WI38 (cell line): ENCODE results near the gene UMAD1.

Experiments
- H3K4me3 ChIP-seq: 2 replicates; pipeline ENCODE4 v1.5.1; 2011; ENCODE audit warnings: low read depth, mild to moderate bottlenecking, control low read depth, low read length
- TF ChIP-seq, protein P1 (sequence below): IDR thresholded peaks from 2 replicates; pipeline ENCODE4 v1.5.1; 2012; ENCODE audit warnings: low read depth, mild to moderate bottlenecking, control low read depth, low read length

Gene UMAD1

DNA sequence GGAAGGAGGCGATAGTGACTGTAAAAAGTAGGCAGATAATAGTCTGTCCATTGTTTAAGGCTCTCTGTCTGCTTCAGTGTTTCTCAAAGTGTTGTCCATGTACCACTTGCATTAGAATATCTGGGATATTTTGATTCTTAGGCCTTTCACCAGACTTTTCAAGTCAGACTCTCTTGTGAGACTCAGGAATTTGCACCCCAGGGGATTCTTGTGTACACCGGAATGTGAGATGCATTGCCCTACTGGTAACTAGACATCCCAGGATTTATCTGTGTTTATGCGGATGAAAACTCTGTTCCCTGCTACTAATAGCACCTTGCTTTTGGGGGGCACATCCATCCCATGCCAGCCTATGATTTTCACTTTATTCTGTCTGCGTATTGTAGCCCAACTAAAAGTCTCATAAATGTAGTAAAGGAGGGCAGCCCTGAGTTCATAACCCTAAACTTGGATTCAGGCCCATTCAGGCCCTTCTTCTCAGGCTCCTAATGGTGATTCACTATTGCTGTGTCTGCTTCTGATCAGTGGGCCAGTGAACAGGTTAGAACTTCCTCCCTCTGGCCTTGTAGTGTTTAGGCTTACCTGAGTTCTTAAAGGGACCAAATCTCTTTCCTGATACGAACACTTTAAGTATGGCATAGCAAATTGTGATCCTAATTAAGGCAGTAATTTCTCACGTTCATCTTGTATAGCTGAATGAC lies 149.6 kb downstream of the UMAD1 start:
- H3K4me3 ChIP-seq: no peak overlapping the region
- TF ChIP-seq, protein P1, sequence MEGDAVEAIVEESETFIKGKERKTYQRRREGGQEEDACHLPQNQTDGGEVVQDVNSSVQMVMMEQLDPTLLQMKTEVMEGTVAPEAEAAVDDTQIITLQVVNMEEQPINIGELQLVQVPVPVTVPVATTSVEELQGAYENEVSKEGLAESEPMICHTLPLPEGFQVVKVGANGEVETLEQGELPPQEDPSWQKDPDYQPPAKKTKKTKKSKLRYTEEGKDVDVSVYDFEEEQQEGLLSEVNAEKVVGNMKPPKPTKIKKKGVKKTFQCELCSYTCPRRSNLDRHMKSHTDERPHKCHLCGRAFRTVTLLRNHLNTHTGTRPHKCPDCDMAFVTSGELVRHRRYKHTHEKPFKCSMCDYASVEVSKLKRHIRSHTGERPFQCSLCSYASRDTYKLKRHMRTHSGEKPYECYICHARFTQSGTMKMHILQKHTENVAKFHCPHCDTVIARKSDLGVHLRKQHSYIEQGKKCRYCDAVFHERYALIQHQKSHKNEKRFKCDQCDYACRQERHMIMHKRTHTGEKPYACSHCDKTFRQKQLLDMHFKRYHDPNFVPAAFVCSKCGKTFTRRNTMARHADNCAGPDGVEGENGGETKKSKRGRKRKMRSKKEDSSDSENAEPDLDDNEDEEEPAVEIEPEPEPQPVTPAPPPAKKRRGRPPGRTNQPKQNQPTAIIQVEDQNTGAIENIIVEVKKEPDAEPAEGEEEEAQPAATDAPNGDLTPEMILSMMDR: no peak

DNA sequence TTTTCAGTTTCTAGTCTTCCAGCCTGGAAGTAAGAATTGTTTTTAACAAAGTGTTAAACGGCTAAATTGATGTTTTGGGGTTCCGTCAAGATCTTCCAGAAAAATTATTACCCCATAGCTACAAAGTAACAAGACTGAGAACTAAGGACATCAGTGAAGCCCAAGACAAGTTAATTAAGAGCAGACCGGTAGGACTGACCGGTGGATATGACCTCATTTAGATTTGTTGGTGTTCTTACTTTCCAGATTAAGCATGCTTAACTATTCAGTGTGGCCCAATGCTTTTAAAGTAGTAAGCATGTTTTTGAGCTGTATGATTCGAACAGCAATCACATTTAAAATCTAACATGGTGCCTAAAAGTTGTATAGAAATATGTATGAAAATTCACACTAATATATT lies 151.0 kb downstream of the UMAD1 start:
- H3K4me3 ChIP-seq: no peak overlapping the region
- TF ChIP-seq, protein P1: no peak

- TF ChIP-seq, protein P1: no peak
- H3K4me3 ChIP-seq: no peak overlapping the region
Measured at GRCh38 chr7:7792056-7792455, 151.5 kb downstream of the UMAD1 start.

DNA sequence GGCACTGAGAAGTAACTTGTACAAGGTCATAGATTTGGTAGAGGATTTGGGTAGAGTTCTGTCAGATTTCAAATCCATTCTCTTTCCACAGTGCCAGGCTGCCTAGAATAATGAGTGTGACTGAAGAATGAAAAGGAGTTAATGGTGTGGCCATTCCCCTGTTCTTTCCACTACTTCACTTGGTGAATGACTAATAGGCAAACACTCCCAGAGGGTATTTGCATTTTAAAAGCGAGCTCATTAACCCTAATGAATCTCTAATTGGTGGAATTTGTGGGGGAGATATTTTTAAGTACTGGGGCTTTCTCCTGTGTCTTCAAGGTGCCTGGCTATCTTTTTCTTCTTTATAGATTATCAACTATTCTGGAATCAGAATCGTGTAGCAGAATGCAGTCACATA lies 152.7 kb downstream of the UMAD1 start:
- H3K4me3 ChIP-seq: no peak overlapping the region
- TF ChIP-seq, protein P1: no peak

DNA sequence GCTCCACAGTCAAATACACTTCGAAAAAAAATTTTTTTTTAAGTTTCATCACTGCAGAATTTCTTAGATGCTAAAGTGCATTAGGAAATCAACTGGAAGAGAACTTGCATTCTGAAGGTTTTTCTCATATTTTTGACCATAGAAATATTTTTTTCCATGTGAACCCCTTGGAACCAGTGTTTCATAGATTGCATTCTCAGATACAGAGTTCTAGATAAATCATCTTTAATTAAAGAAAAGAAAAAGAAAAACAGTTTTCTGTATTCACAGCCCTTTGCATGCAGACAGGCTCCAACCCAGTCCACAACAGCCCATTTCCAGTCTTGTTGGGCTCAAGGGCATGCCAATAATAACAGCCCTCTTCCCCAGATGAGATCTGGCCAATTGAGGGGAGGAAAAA lies 153.4 kb downstream of the UMAD1 start:
- TF ChIP-seq, protein P1: no peak
- no peak overlapping the region for H3K4me3 ChIP-seq

DNA sequence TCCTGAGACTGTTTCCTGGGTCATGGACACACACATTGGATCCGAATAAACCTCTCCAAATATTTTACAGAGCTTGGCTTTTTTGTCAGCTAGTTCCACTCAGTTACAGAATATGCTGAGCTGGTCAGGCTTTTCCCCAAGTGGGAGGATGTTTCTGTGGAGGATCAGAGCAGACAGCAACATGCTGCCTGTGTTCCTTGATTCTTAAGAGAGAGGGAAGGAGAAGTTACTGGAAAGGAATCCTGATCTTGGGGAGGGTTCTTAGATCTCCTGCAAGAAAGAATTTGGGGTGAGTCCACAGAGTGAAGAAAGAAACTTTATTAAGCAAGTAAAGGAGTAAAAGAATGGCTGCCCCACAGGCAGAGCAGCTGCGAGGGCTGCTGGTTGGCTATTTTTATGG lies 154.7 kb downstream of the UMAD1 start:
- TF ChIP-seq, protein P1: no peak
- H3K4me3 ChIP-seq: no peak overlapping the region

DNA sequence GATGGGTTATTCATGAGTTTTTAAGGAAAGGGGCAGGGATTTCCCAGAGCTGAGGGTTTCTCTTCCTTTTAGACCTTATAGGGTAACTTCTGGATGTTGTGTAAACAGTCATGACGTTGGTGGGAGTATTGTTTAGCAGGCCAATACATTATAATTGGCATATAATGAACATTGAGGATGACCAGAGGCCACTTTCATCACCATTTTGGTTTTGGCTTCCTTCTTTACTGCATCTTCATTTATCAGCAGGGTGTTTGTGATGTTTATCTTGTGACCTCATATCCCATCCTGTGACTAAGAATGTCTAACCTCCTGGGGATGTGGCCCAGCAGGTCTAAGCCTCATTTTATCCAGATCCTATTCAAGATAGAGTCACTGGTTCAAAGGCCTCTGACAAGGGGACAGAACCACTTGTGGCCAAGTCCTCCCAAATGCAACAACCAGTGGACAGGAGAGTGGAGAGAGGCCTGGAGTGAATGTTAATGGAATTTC lies 155.1 kb downstream of the UMAD1 start:
- H3K4me3 ChIP-seq: no peak overlapping the region
- TF ChIP-seq, protein P1: no peak
